OCI-LY1 (cell line): ENCODE measurements around the gene OR14A16.

Source experiments
- CTCF ChIP-seq: fragments of 200-600 bp; sonication (generic), shearing (Covaris generic); IDR thresholded peaks from 2 replicates; pipeline ENCODE4 v1.5.1; 2017; ENCODE audit warnings: mild to moderate bottlenecking, antibody characterized with exemption, low read length, moderate library complexity, mixed read lengths
- EZH2 ChIP-seq: fragments of 200-600 bp; sonication (generic), shearing (Covaris generic); IDR thresholded peaks from 2 replicates; pipeline ENCODE4 v1.8.0; 2017; ENCODE audit warnings: borderline replicate concordance, mixed run types, mild to moderate bottlenecking, antibody characterized with exemption, low read length, moderate library complexity, mixed read lengths

- TF ChIP-seq CTCF, result no peak; the same call in 1 of the 2 replicates
- TF ChIP-seq EZH2, result no peak
Measured at GRCh38 chr1:247833601-247834000, 9.7 kb upstream of the OR14A16 start.
